NCI-H510A treated with DMSO at 0.1 percent for 48 hours (cell line): ENCODE results near the gene PKN1.
A peak's percentile ranks its signal among the peaks of the same experiment; 100 is the strongest.

Experiments
- DNase-seq: peaks from one replicate; lab custom pipeline; 2025; lab: John Stamatoyannopoulos, UW

The PKN1 gene

DNA sequence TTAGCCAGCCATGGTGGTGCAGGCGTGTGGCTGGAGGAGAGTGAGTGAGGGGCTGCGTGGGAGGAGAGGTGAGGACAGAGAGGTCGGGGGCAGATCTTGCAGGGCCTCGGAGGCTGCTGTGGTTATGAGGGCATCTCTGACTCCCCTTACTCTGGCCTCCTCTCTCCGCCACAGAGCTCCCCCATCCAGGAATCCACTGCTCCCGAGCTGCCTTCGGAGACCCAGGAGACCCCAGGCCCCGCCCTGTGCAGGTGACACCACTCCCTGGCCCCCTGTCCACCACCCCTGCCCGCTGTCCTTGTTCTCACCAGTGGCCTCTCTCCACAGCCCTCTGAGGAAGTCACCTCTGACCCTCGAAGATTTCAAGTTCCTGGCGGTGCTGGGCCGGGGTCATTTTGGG lies 34.3 kb downstream of the PKN1 start:
- no peak for DNase-seq

GRCh38 chr19:14467816-14468215 lies 34.7 kb downstream of the PKN1 start:
- no peak for DNase-seq

DNA sequence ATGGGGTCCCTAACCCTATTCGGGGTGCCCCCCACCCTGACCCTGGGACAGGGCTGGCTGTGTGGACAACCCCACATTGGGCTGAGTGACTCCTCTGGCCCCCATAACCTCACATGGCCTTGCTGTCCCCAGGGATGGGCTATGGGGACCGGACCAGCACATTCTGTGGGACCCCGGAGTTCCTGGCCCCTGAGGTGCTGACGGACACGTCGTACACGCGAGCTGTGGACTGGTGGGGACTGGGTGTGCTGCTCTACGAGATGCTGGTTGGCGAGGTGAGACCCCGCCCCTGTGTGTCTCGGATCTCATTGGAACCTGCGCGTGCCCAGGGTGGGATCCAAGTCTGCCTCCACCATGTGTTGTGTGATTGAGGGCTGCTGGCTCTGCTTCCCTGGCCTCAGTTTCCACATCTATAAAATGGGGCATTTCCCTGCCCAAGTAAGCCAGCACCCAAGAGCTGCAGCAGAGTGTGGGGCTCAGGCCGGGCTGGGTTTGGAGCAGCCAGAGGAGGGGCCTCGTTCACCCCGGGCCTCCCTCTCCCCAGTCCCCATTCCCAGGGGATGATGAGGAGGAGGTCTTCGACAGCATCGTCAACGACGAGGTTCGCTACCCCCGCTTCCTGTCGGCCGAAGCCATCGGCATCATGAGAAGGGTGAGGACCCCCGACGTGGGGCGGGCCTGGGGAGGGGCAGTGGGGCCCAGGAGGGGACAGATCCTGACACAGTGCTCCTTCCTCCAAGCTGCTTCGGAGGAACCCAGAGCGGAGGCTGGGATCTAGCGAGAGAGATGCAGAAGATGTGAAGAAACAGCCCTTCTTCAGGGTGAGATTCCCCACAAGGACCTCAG lies 37.1 kb downstream of the PKN1 start:
- no peak for DNase-seq

DNA sequence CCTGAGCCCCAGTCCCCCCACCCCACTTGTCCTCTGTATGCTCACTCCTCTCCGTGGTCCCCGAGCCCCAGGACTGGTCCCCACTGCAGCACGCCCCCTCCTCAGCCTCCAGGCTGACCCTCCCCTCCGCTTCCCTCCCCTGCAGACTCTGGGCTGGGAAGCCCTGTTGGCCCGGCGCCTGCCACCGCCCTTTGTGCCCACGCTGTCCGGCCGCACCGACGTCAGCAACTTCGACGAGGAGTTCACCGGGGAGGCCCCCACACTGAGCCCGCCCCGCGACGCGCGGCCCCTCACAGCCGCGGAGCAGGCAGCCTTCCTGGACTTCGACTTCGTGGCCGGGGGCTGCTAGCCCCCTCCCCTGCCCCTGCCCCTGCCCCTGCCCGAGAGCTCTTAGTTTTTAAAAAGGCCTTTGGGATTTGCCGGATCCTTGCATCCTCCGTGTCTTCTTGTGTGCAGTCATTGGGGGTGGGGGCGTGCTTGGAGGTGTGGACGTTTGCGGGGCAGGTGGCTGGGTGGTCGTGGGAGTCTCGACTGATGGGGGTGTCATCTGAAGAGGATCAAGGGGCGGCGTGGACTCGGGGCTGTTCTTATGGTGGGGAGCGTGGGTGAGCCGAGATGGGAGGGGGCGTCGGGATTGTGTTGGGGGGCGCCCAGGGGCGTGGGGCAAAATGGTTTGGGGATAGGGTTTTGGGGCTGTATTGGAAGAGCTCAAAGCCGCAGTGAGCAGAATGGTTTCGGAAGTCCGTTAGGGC lies 38.5 kb downstream of the PKN1 start:
- DNase-seq = no peak

GRCh38 chr19:14472202-14472938 lies 39.3 kb downstream of the PKN1 start:
- peak; percentile 69 for DNase-seq

DNA sequence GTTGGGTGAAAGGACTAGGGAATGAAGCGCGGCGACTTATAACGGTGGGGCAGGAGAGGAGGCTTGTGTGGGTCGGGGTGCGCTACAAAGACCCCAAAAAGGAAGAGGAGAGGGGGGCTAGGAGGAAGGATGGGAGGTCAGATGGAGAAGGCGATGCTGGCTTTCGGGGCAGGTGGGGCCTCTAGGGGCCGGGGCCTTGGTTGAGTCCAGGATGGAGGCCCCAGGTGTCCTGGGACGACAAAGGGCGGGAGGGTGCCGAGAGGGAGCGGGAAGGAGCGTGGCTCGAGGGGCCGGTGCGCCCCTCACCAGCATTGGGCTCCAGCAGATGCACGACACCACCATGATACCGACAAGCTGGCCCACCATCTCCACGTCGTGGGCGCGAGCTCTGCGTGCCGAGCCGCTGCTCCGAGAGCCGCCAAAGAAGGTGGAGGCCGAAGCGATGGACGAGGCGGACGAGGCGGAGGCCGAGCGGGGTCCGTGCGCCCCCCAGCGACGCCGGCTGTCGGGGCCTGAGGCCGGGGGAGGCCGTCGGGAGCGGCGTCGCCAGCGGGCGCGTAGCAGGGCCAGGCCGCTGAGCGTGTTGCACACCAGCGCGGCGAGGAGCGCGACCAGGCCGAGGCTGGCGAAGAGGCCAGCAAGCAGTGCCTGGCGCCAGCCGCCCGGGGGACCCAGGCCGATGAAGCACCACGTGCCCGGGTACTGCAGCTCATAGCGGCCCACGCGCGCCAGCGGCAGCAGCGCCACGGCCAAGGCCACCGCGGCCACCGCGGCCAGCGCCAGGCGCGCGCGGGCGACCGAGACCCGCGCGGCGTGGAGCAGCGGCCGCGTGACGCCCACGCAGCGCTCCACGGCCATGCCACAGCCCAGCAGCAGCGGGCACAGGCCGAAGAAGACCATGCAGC lies 40.2 kb downstream of the PKN1 start:
- no peak for DNase-seq

- no peak for DNase-seq
These were observed 41.0 kb downstream of the PKN1 start for GRCh38 chr19:14473978-14474578.

GRCh38 chr19:14474827-14475226 lies 41.7 kb downstream of the PKN1 start:
- DNase-seq = no peak

DNA sequence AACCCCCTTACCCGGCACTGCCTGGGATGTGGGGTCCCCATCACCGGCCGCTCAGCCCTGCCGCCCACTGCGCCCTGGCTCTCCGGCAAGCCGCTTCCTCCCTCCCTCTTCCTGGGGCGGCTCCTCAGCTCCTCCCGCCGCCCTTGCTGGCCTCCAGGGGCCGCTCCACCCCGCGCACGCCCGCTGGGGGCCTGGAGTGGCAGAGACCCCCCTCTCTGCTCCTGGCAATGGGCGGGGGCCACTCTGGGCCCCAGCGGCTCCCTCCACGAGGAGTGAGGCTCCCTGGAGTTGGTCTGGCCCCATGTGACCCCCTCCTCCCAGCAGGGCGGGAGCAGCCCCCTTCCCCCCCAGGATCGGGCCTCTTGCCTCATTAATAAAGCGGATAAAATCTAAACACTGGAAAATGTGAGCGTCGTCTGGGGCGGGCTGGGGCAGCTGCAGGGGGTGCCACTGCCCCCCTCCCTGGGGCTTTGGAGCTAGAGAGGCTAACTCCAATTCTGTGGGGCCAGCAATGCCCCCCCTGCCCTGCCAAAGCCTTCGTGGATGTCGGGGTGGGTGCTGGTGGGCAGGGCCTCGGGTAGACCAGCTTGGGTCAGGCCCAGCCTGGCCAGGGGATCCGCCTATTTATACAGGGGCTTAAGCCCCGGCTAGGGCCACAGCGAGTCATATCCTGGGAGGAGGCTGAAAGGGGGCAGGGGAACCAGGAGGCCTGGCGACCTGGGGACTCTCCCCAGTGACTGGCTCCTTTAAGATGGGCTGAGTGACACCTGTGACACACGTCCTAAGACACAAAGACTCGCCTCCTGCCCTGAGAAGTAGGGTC lies 42.4 kb downstream of the PKN1 start, which contains the start of gene PTGER1:
PTGER1 (minus strand) TSS at position 104 of the 823 bp plus-strand sequence. CDS start 1,034 bp downstream, outside the sequence.
- DNase-seq = no peak

DNA sequence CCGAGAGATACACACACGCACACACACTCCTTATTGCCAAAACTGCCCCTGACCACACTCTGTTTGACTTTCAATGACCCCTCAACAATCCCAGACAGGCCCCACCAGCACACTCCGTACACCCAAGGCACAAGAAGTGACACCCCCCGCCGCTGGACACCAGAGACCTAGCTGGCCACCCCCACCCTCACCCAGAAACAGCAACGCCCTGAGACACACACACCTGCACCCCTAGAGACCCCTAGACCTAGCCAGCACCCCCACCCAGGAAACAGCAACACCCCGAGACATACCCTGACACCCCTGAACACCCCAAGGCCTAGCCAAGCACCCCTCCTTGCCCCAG lies 43.2 kb downstream of the PKN1 start:
- no peak for DNase-seq

- no peak for DNase-seq
These were observed 43.7 kb downstream of the PKN1 start for GRCh38 chr19:14476673-14477401.

DNA sequence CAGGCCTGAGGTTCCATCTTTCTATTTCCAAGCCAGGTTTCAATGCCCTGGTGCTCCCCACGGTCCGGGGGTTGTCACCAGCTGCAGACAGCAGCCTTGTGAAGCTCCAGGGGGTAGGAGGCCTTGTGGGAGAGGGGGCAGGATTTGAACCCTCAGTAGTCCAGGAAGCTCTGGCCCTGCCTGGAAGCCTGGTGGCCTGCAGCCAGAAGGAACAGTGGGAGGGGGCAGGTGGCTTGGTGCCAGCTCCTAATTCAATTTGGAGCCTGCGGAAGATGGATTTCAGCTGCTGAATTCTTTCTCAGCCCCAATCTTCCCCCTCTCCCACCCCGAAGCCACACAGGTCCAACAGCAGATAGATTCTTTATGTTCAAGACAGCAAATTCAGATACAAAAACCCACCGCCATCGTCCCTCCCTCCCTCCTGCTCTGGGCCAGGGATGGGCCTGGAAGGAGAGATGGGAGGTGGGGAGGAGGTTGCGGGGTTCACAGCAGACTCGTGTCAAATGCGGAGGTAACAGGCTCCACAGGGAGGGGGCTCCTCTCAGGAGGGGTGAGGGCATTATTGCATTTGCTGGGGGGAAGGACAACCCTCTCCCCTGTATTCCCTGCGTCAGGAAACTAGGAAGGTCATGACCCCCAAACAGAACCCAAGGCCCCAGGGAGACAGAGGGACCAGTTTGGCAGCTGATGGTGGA lies 44.5 kb downstream of the PKN1 start:
- no peak for DNase-seq

- no peak for DNase-seq
These were observed 45.0 kb downstream of the PKN1 start for GRCh38 chr19:14478113-14478545.

DNA sequence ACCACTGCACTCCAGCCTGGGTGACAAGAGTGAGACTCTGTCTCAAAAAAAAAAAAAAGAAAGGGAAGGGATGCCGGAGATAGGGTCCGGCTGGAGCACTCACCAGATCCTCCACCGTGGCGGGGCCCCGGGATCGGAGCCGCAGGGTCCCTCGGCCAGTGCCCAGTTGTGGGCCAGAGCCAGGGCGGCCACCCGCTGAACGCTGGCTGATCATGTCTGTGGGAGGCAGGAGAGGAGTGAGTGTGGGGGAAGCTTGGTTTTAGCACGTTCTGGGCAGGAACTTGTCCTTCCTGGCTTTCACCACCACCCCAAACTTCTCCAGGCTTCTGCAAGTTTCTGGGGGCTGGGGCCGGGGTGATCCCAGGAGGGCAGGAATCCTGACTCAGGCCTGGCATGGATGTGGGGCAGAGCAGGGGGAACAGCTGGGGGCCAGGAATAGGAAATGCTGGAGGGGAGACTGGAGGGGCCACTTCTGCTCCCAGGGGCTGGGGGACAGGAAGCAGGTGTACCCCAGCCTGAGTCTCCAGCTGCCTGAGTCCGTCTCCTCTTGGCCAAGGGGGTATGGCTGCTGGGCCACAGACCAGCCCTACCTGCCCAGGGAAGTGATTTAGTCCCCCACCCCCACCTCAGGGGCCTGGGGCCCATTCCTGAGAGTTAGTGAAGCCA lies 46.3 kb downstream of the PKN1 start:
- no peak for DNase-seq

GRCh38 chr19:14479975-14480699 lies 47.0 kb downstream of the PKN1 start:
- no peak for DNase-seq

- DNase-seq = no peak
These were observed 47.6 kb downstream of the PKN1 start for GRCh38 chr19:14480700-14481079.

DNA sequence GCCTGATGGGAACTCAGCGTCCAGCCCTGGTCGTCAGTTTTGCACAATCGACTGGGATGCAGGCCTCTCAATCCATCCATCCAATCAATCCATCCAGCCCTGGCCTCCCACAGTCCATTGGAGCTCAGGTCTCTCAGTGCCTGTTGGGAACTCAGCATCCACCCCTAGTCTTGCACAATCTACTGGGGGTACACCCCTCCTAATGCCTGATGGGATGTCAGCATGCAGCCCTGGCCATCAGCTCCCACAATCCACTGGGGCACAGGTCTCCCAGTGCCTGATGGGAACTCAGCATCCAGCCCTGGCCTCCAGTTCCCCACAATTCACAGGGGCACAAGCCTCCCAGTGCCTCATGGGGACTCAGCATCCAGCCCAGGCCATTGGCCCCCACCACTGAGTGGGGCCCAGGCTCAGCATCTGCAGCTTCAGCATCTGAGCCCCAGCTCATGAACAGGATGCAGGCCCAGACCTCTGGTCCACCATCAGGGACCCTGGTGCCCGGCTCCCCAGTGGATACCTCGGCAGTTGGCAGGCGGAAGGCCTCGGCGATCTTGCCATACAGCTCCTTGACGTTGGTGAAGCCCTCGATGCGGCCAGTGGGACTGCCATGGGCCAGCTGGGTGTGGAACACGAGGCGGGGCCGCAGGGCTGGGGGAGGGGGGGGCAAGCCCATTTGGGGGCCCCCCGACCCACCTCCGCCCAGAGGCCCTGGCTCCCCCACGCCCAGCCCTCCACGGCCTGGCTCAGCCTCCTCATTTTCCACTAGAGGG lies 49.3 kb downstream of the PKN1 start:
- no peak for DNase-seq
